Neuronal stem cell (in vitro differentiated cells): Measurements from ENCODE around the gene FADS3.

Source experiments
- DNase-seq: peaks from one replicate; pipeline ENCODE4 v3.0.0-alpha.2; 2013; ENCODE audit warnings: low spot score
- H2AFZ ChIP-seq: one replicate; pipeline ENCODE4 v1.6.1; 2013; ENCODE audit warnings: mild to moderate bottlenecking, low read length, inconsistent platforms
- H2AK5ac ChIP-seq: 2 replicates; pipeline ENCODE4 v1.6.1; 2013; ENCODE audit warnings: low read depth, mild to moderate bottlenecking, inconsistent platforms, low read length, moderate library complexity, mixed read lengths
- H2BK120ac ChIP-seq: 2 replicates; pipeline ENCODE4 v1.6.1; 2013; ENCODE audit warnings: low read depth, mild to moderate bottlenecking, inconsistent platforms, low read length, moderate library complexity, mixed read lengths
- H2BK12ac ChIP-seq: one replicate; pipeline ENCODE4 v1.6.1; 2013; ENCODE audit warnings: low read length, inconsistent platforms
- H2BK15ac ChIP-seq: 2 replicates; pipeline ENCODE4 v1.6.1; 2013; ENCODE audit warnings: mild to moderate bottlenecking, low read length, inconsistent platforms, mixed read lengths
- H2BK5ac ChIP-seq: one replicate; pipeline ENCODE4 v1.6.1; 2013; ENCODE audit warnings: inconsistent platforms, mild to moderate bottlenecking, low read length, moderate library complexity
- H3K14ac ChIP-seq: one replicate; pipeline ENCODE4 v1.6.1; 2013; ENCODE audit warnings: low read length, inconsistent platforms
- H3K18ac ChIP-seq: 2 replicates; pipeline ENCODE4 v1.6.1; 2013; ENCODE audit warnings: low read length, inconsistent platforms
- H3K23ac ChIP-seq: 2 replicates; pipeline ENCODE4 v1.6.1; 2013; ENCODE audit warnings: low read depth, mild to moderate bottlenecking, mixed read lengths, low read length, inconsistent platforms; ENCODE audit not compliant: poor library complexity
- H3K27ac ChIP-seq: replicated peaks from 3 replicates; pipeline ENCODE4 v1.5.1; 2013; ENCODE audit warnings: low read length, inconsistent platforms
- H3K27me3 ChIP-seq, 3 experiments: 2 replicates each; pipeline ENCODE4 v1.6.1; 2013; ENCODE audit warnings: low read length in 3 of 3, mild to moderate bottlenecking in 2 of 3, inconsistent platforms in 1 of 3, low read depth in 1 of 3, mixed read lengths in 1 of 3, moderate library complexity in 1 of 3; ENCODE audit not compliant: control insufficient read depth in 3 of 3, insufficient read depth in 3 of 3
- H3K36me3 ChIP-seq, 2 donors: replicated peaks in 1 of 2; 2 replicates each; pipeline ENCODE4 v1.6.1; 2013; ENCODE audit warnings: low read length in 2 of 2; ENCODE audit not compliant: control insufficient read depth in 2 of 2, insufficient read depth in 2 of 2
- H3K4ac ChIP-seq: 2 replicates; pipeline ENCODE4 v1.6.1; 2013; ENCODE audit warnings: inconsistent platforms, mild to moderate bottlenecking, low read length, moderate library complexity
- H3K4me1 ChIP-seq, 2 donors: 1 replicate in 1 of 2; 2 replicates in 1 of 2; pipeline ENCODE4 v1.6.1; 2013; ENCODE audit warnings: low read length in 2 of 2, low read depth in 1 of 2; ENCODE audit not compliant: control insufficient read depth in 2 of 2, insufficient read depth in 1 of 2
- H3K4me2 ChIP-seq: one replicate; pipeline ENCODE4 v1.6.1; 2013; ENCODE audit warnings: mild to moderate bottlenecking, low read length, inconsistent platforms; ENCODE audit not compliant: insufficient read depth, poor library complexity, severe bottlenecking
- H3K4me3 ChIP-seq, 2 donors: 2 replicates each; pipeline ENCODE4 v1.5.1; 2013; ENCODE audit warnings: low read length in 2 of 2, mild to moderate bottlenecking in 2 of 2, inconsistent platforms in 1 of 2, moderate library complexity in 1 of 2
- H3K79me1 ChIP-seq: one replicate; pipeline ENCODE4 v1.6.1; 2013; ENCODE audit warnings: low read depth, mild to moderate bottlenecking, inconsistent platforms, low read length, moderate library complexity
- H3K9ac ChIP-seq: one replicate; pipeline ENCODE4 v1.6.1; 2013; ENCODE audit warnings: mild to moderate bottlenecking, low read depth, low read length, inconsistent platforms; ENCODE audit not compliant: poor library complexity
- H3K9me3 ChIP-seq, 2 donors: replicated peaks in 1 of 2; 2 replicates each; pipeline versions ENCODE3 to v1.6.1; 2013; ENCODE audit warnings: low read length in 2 of 2, mild to moderate bottlenecking in 2 of 2, inconsistent platforms in 1 of 2, low read depth in 1 of 2, mixed read lengths in 1 of 2, moderate library complexity in 1 of 2; ENCODE audit not compliant: control insufficient read depth in 2 of 2, insufficient read depth in 1 of 2
- H4K8ac ChIP-seq: one replicate; pipeline ENCODE4 v1.6.1; 2013; ENCODE audit warnings: low read depth, mild to moderate bottlenecking, inconsistent platforms, low read length, moderate library complexity
- H4K91ac ChIP-seq: one replicate; pipeline ENCODE4 v1.6.1; 2013; ENCODE audit warnings: low read length, low read depth, mild to moderate bottlenecking, inconsistent platforms; ENCODE audit not compliant: poor library complexity
- WGBS, 2 donors: extraction: QIAGEN DNeasy Blood & Tissue Kit; methylation state at CpG; one replicate each; pipeline ENCODE4 v1.1.7; 2013; ENCODE audit warnings: missing lambda C conversion rate in 2 of 2, mixed read lengths in 1 of 2; ENCODE audit not compliant: insufficient read length in 2 of 2, insufficient replicate concordance in 1 of 2; ENCODE audit errors: extremely low coverage in 2 of 2; 5-methylcytosine and 5-hydroxymethylcytosine counted together

Gene FADS3

DNA sequence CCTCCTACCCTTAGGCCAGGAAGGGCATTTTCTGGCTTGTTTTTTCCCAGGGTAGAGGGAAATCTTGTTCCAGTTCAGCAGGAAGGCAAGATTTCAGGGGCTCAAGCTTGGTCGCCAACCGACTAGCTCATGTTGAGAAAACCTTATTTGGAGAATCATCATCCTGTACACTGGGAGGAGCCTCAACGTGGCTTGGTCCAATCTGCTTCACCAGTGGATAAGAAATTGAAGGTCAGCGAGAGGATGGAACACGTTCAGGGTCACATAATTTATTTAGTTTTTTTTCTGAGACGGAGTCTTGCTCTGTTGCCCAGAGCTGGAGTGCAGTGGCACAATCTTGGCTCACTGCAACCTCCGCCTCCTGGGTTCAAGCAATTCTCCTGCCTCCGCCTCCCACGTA lies 42.7 kb downstream of the FADS3 start:
- no peak overlapping the region for H3K14ac ChIP-seq

DNA sequence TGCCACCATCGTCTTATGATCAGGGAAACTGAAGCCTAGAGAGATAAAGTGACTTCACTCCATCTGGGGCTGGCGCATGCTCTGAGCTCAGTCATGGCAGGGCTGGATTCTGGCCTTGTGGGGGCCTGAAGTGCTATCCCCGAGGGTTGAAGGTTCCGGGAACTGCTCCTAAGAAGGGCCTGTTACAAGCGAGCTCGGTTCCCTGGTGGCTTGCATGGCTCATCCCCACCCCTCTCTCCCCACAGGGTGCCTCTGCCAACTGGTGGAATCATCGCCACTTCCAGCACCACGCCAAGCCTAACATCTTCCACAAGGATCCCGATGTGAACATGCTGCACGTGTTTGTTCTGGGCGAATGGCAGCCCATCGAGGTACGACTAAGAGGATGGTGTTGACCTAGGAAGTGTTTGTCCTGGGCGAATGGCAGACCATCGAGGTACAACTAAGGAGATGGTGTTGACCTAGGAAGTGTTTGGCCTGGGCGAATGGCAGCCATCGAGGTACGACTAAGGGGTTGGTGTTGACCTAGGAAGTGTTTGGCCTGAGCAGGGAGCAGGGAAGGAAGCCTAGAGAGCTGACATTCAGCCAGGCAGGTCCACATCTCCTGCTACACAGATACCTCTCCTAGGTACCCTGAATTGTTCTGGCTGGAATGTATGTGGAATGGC lies 43.3 kb downstream of the FADS3 start:
- H3K27ac ChIP-seq = no peak overlapping the region
- no peak overlapping the region for H2BK5ac ChIP-seq
- no peak overlapping the region for H3K4me2 ChIP-seq
- no peak overlapping the region for H2BK15ac ChIP-seq
- H3K79me1 ChIP-seq = peaks cover 5% of the 10 kb centered on the region
- H3K9me3 ChIP-seq = no peaks in the 10 kb centered on the region
- H3K36me3 ChIP-seq = peaks cover 56 to 98% of the 10 kb centered on the region in 2 donors
- no peak overlapping the region for H3K18ac ChIP-seq
- no peak overlapping the region for H4K91ac ChIP-seq
- no peak overlapping the region for H4K8ac ChIP-seq
- no CpG with 5 or more reads among the region's 18 CpGs for WGBS, 2 donors
- H3K27me3 ChIP-seq = no peaks in the 10 kb centered on the region
- no peak overlapping the region for H2AK5ac ChIP-seq
- no peaks in the 10 kb centered on the region for H3K4me1 ChIP-seq
- H2AFZ ChIP-seq = no peak overlapping the region
- no peak overlapping the region for H2BK120ac ChIP-seq
- H3K4me3 ChIP-seq = no peak overlapping the region
- no peak overlapping the region for H3K23ac ChIP-seq
- no peak overlapping the region for H3K9ac ChIP-seq
- no peak for DNase-seq
- H3K4ac ChIP-seq = no peak overlapping the region
- H2BK12ac ChIP-seq = no peak overlapping the region
- no peak overlapping the region for H3K14ac ChIP-seq

More for the DNA sequence above, 42.7 kb downstream of the FADS3 start:
- no peaks in the 10 kb centered on the region for H3K9me3 ChIP-seq
- H2AFZ ChIP-seq = no peak overlapping the region
- no peaks in the 10 kb centered on the region for H3K27me3 ChIP-seq
- no peak overlapping the region for H2BK5ac ChIP-seq
- H2BK15ac ChIP-seq = no peak overlapping the region
- H3K4me1 ChIP-seq = no peaks in the 10 kb centered on the region
- no CpG with 5 or more reads among the region's 9 CpGs for WGBS, 2 donors
- no peak overlapping the region for H3K4ac ChIP-seq
- no peak overlapping the region for H2BK12ac ChIP-seq
- no peak overlapping the region for H3K23ac ChIP-seq
- H4K91ac ChIP-seq = no peak overlapping the region
- H2BK120ac ChIP-seq = no peak overlapping the region
- H2AK5ac ChIP-seq = no peak overlapping the region
- H3K27ac ChIP-seq = no peak overlapping the region
- H3K4me3 ChIP-seq = no peak overlapping the region
- no peak overlapping the region for H4K8ac ChIP-seq
- no peak overlapping the region for H3K18ac ChIP-seq
- no peak overlapping the region for H3K9ac ChIP-seq
- no peak overlapping the region for H3K4me2 ChIP-seq
- DNase-seq = no peak
- peaks cover 57 to 97% of the 10 kb centered on the region in 2 donors for H3K36me3 ChIP-seq
- H3K79me1 ChIP-seq = peaks cover 5% of the 10 kb centered on the region

DNA sequence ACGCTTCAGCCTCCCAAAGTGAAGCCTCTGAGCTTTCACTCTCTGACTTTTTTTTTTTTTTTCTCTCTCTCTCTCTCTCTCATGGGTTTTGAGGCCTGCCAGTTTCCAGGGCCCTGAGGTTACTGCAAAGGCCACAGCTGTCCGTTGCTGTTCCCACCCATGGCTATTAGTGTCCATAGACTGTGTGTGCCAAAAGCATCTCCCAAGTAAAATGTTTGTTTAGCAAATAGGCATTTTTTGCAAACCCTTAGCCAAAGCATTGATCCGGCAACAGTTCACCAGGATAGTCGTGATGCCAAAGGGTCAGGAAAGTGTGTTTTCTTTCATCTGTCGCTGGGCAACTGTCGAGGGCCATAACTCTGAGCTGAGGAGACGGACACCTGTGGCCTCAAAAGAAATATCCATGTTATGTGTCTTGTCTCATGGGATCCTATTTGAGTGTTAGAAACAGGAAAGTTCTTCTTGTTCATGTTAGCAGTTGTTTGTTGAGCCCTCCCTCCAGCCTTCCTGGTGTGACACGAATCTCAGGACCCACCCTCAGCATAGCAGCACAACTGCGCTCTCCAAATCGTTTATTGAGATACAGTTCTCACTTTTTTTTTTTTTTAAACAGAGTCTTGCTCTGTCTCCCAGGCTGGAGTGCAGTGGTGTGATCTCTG lies 44.9 kb downstream of the FADS3 start:
- no peak overlapping the region for H2BK120ac ChIP-seq
- no peaks in the 10 kb centered on the region for H3K9me3 ChIP-seq
- no peak overlapping the region for H3K4me3 ChIP-seq
- DNase-seq = no peak
- WGBS, 2 donors = no CpG with 5 or more reads among the region's 10 CpGs
- no peak overlapping the region for H2BK15ac ChIP-seq
- no peak overlapping the region for H2BK12ac ChIP-seq
- no peaks in the 10 kb centered on the region for H3K4me1 ChIP-seq
- no peak overlapping the region for H3K14ac ChIP-seq
- H3K27me3 ChIP-seq = no peaks in the 10 kb centered on the region
- no peak overlapping the region for H3K27ac ChIP-seq
- no peak overlapping the region for H3K4me2 ChIP-seq
- H3K4ac ChIP-seq = no peak overlapping the region
- H2AFZ ChIP-seq = no peak overlapping the region
- no peak overlapping the region for H4K8ac ChIP-seq
- no peak overlapping the region for H2BK5ac ChIP-seq
- H4K91ac ChIP-seq = no peak overlapping the region
- no peak overlapping the region for H3K23ac ChIP-seq
- no peak overlapping the region for H2AK5ac ChIP-seq
- peaks cover 10% of the 10 kb centered on the region for H3K79me1 ChIP-seq
- H3K18ac ChIP-seq = no peak overlapping the region
- peaks cover 67 to 99% of the 10 kb centered on the region in 2 donors for H3K36me3 ChIP-seq
- no peak overlapping the region for H3K9ac ChIP-seq

DNA sequence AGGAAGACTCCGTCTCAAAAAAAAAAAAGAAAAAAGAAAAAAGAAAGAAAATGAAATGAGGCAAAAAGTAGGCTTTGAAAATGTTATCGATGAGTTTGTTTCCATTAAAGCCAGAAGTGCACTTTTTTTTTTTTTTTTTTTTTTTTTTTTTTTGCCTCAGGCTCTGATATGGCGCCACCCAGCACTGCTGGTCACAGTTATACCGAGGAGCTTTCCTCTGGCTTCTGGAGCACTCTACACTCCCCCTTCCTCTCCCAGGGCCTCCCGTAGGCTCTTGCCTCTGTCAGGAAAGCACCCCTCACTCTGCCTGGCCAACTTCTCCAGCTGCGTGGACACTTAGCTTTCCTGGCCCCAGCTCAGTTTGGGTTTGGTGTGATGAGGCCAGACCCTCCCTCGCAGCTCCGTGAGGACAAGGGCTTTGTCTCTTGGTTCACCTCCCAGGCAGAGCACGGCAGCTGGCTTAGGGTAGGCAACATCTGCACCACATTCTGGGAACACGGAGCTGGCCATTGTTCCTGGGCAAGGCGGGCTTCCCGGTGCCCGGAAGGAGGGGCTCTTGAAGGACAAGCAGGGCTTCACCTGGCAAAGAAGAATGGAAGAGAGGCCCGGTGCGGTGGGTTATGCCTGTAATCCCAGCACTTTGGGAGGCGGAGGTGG lies 46.3 kb downstream of the FADS3 start:
- Histone ChIP-seq H3K27me3 (no peaks in the 10 kb centered on the region), H3K4me1 (no peaks in the 10 kb centered on the region), H3K23ac (no peak overlapping the region), H3K18ac (no peak overlapping the region), H3K27ac (no peak overlapping the region), H2BK5ac (no peak overlapping the region), H3K9ac (no peak overlapping the region), H3K79me1 (peaks cover 18% of the 10 kb centered on the region), H4K91ac (no peak overlapping the region), H3K14ac (no peak overlapping the region), H3K4me2 (no peak overlapping the region), H3K36me3 (peaks cover 71 to 99% of the 10 kb centered on the region in 2 donors), H2AFZ (no peak overlapping the region), H2AK5ac (no peak overlapping the region), H2BK12ac (no peak overlapping the region), H3K4ac (no peak overlapping the region), H3K4me3 (no peak overlapping the region), H2BK120ac (no peak overlapping the region), H3K9me3 (no peaks in the 10 kb centered on the region), H4K8ac (no peak overlapping the region), H2BK15ac (no peak overlapping the region)
- WGBS, 2 donors = no CpG with 5 or more reads among the region's 16 CpGs
- DNase-seq = no peak
